B cell (primary cell): Measurements from ENCODE around the gene N4BP2. TPM values are rescaled to one million over a fixed set of nuclear protein-coding genes. Genes with fewer than 3 reads are reported as not detected.

Experiments used
- ATAC-seq: fragments of 200-7000 bp; cut with Tn5 transposase; one replicate; pipeline ENCODE4 v1.10.0; 2021; ENCODE audit warnings: low read depth, mild to moderate bottlenecking, moderate number of reproducible peaks, moderate library complexity
- CTCF ChIA-PET: fragments of 350-600 bp; sonication (Branson Sonifier 250); formaldehyde crosslinking; loops from one replicate; lab custom pipeline; 2021; ENCODE audit warnings: antibody characterized with exemption, inconsistent platforms; lab: Charles Lee
- POLR2A ChIA-PET: fragments of 350-600 bp; sonication (Branson Sonifier 250); formaldehyde crosslinking; loops from one replicate; lab custom pipeline; 2021; ENCODE audit warnings: antibody characterized with exemption; lab: Charles Lee
- DNase-seq: peaks from one replicate; pipeline ENCODE4 v3.0.0; 2013
- H2AFZ ChIP-seq: 2 replicates; pipeline ENCODE4 v1.6.1; 2012; ENCODE audit warnings: mild to moderate bottlenecking, low read depth, low read length; ENCODE audit not compliant: insufficient read depth, poor library complexity, severe bottlenecking
- H3K27ac ChIP-seq, 2 donors: 1 replicate in 1 of 2; 2 replicates in 1 of 2; pipeline ENCODE4 v1.5.1; 2012 to 2013; ENCODE audit warnings: low read length in 2 of 2, mild to moderate bottlenecking in 2 of 2, moderate library complexity in 1 of 2
- H3K27me3 ChIP-seq, 4 experiments: fragments of 200-600 bp in 1 of 4; sonication (generic) in 1 of 4; replicated peaks in 1 of 4; 1 replicate in 2 of 4; 2 replicates in 2 of 4; pipeline versions ENCODE4 v1.6.1 to v1.7.0; 2013 to 2016; ENCODE audit warnings: low read length in 3 of 4, mild to moderate bottlenecking in 2 of 4, mixed read lengths in 1 of 4, moderate library complexity in 1 of 4; ENCODE audit not compliant: insufficient read depth in 4 of 4, control insufficient read depth in 3 of 4; ENCODE audit errors: control extremely low read depth in 1 of 4
- H3K36me3 ChIP-seq, 2 experiments: replicated peaks in 1 of 2; 1 replicate in 1 of 2; 2 replicates in 1 of 2; pipeline versions ENCODE4 v1.6.1 to v1.7.1; 2013; ENCODE audit warnings: low read length in 1 of 2; ENCODE audit not compliant: insufficient read depth in 2 of 2, control insufficient read depth in 1 of 2; ENCODE audit errors: control extremely low read depth in 1 of 2, extremely low read depth in 1 of 2
- H3K4me1 ChIP-seq, 2 donors: fragments of 200-600 bp in 1 of 2; sonication (generic) in 1 of 2; 1 replicate in 1 of 2; 2 replicates in 1 of 2; pipeline versions ENCODE4 v1.5.1 to v1.6.1; 2013 to 2017; ENCODE audit warnings: low read length in 2 of 2; ENCODE audit not compliant: control insufficient read depth in 2 of 2, insufficient read depth in 2 of 2
- H3K4me2 ChIP-seq: replicated peaks from 2 replicates; pipeline ENCODE3; 2012; ENCODE audit warnings: mild to moderate bottlenecking, low read depth, low read length; ENCODE audit not compliant: poor library complexity, severe bottlenecking
- H3K4me3 ChIP-seq, 5 experiments: fragments of 200-600 bp in 1 of 5; sonication (generic) in 1 of 5; 1 replicate in 3 of 5; 2 replicates in 2 of 5; pipeline versions ENCODE4 v1.5.1 to v1.7.0; 2011 to 2016; ENCODE audit warnings: low read length in 4 of 5, mild to moderate bottlenecking in 4 of 5, low read depth in 2 of 5, control low read depth in 1 of 5, moderate library complexity in 1 of 5; ENCODE audit not compliant: insufficient read depth in 1 of 5; ENCODE audit errors: control extremely low read depth in 1 of 5, extremely low read depth in 1 of 5
- H3K79me2 ChIP-seq: fragments of 200-600 bp; sonication (generic); one replicate; pipeline ENCODE4 v1.6.0; 2016; ENCODE audit warnings: low read length; ENCODE audit not compliant: control insufficient read depth, insufficient read depth
- H3K9ac ChIP-seq: fragments of 200-600 bp; sonication (generic); 2 replicates; pipeline ENCODE4 v1.6.1; 2017; ENCODE audit warnings: mild to moderate bottlenecking, low read length, moderate library complexity
- H3K9me3 ChIP-seq, 3 donors: one replicate each; pipeline versions ENCODE4 v1.6.1 to v1.7.1; 2013; ENCODE audit warnings: low read length in 2 of 3; ENCODE audit not compliant: control insufficient read depth in 2 of 3, insufficient read depth in 1 of 3; ENCODE audit errors: control extremely low read depth in 1 of 3
- H4K20me1 ChIP-seq: 2 replicates; pipeline ENCODE4 v1.6.0; 2012; ENCODE audit warnings: mild to moderate bottlenecking, low read length; ENCODE audit not compliant: insufficient read depth, control insufficient read depth, poor library complexity, severe bottlenecking
- H3K27ac Mint-ChIP-seq: one replicate; pipeline ENCODE4 v1.8.0; 2021; ENCODE audit warnings: mixed read lengths
- H3K27me3 Mint-ChIP-seq: one replicate; pipeline ENCODE4 v1.8.0; 2021; ENCODE audit warnings: mixed read lengths
- H3K4me1 Mint-ChIP-seq: one replicate; pipeline ENCODE4 v1.8.0; 2021; ENCODE audit warnings: mixed read lengths
- H3K4me3 Mint-ChIP-seq: one replicate; pipeline ENCODE4 v1.8.0; 2021; ENCODE audit warnings: mixed read lengths
- H3K9me3 Mint-ChIP-seq: one replicate; pipeline ENCODE4 v1.8.0; 2022; ENCODE audit warnings: mixed read lengths; ENCODE audit not compliant: insufficient read depth
- CTCF ChIP-seq: fragments of 200-600 bp; IDR thresholded peaks from one replicate; pipeline ENCODE4 v1.8.0; 2022; ENCODE audit warnings: antibody characterized with exemption, mild to moderate bottlenecking
- EZH2 ChIP-seq: IDR thresholded peaks from 2 replicates; pipeline ENCODE4 v1.6.1; 2012; ENCODE audit warnings: borderline replicate concordance, low read depth, mild to moderate bottlenecking, moderate library complexity, low read length; ENCODE audit not compliant: insufficient read depth, poor library complexity, severe bottlenecking
- WGBS: methylation state at CpG from one replicate; pipeline ENCODE4 v1.1.5; 2013; ENCODE audit warnings: missing lambda C conversion rate; ENCODE audit not compliant: insufficient coverage; 5-methylcytosine and 5-hydroxymethylcytosine counted together
- intact Hi-C: fragments of 100-400 bp; cut with micrococcal nuclease; formaldehyde crosslinking; loops from one replicate; pipeline ENCODE4 v1.10.0; 2022
- polyA plus RNA-seq: library from polyadenylated mRNA; depleted of rRNA; stranded (reverse); fragments of >200 nt; gene quantifications from 2 replicates; pipeline ENCODE4 v1.2.3, GENCODE V29; 2012
- total RNA-seq, 2 donors: library from RNA; stranded (reverse); fragments of 120-200 nt in 1 of 2; gene quantifications; 1 replicate in 1 of 2; 2 replicates in 1 of 2; pipeline versions ENCODE4 v1.2.3 to v1.2.4, GENCODE V29; 2013 to 2022

N4BP2 gene
- total and polyA plus RNA-seq, 2 donors (not counting 1 experiment from before 2014, with no cell fraction given), result 2.4 to 12.8 TPM

DNA sequence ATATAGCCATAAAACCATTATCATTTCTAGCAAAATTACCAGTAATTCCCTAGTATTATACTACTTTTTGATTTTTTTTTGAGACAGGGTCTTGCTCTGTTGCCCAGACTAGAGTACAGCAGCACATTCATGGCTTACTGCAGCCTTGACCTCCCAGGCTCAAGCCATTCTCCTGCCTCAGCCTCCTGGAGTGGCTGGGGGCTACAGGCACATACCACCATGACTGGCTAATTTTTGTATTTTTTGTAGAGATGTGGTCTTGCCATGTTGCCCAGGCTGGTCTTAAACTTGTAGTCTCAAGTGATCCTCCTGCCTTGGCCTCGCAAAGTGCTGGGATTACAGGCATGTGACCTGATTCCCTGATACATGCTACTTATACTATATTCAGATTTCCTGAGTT lies 13.7 kb downstream of the N4BP2 start:
- ATAC-seq (no peak), DNase-seq (no peak)
- WGBS, result no CpG with 5 or more reads among the region's 1 CpG
- Histone ChIP-seq H3K9me3 (no peaks in the 10 kb centered on the region), H3K4me1 (no peaks in the 10 kb centered on the region), H3K9ac (no peak overlapping the region), H3K36me3 (peaks cover 0 to 5% of the 10 kb centered on the region in 2 experiments), H3K79me2 (peaks cover 53% of the 10 kb centered on the region), H3K4me2 (no peak overlapping the region), H3K27ac (no peak overlapping the region), H3K4me3 (no peak overlapping the region), H2AFZ (no peak overlapping the region), H3K27me3 (no peaks in the 10 kb centered on the region), H4K20me1 (no peaks in the 10 kb centered on the region)
- Mint-ChIP-seq H3K4me3 (no peak overlapping the region), H3K9me3 (no peaks in the 10 kb centered on the region), H3K27me3 (no peaks in the 10 kb centered on the region), H3K4me1 (peaks cover 4% of the 10 kb centered on the region), H3K27ac (no peak overlapping the region)
- intact Hi-C loops, result no loop called here
- POLR2A ChIA-PET, result no interaction called here
- CTCF ChIA-PET, result no interaction called here
- TF ChIP-seq EZH2 (no peak), CTCF (no peak)

DNA sequence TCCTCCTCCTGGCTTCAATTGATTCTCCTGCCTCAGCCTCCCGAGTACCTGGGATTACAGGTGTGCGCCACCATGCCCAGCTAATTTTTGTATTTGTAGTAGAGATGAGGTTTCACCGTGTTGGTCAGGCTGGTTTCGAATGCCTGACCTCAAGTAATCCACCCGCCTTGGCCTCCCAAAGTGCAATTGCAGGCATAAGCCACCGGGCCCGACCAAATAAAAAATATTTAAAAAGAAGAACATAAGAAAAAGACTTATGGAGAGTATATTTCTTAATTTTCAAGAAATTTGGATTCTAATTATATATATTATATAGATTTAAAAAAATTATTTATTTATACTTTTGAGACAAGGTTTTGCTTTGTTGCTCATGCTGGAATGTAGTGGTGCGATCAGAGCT lies 29.8 kb downstream of the N4BP2 start:
- Histone ChIP-seq H3K9ac (no peak overlapping the region), H4K20me1 (no peaks in the 10 kb centered on the region), H3K9me3 (peaks cover 0 to 3% (median 0%) of the 10 kb centered on the region in 3 donors), H3K4me1 (no peaks in the 10 kb centered on the region), H3K27me3 (no peaks in the 10 kb centered on the region), H3K79me2 (no peaks in the 10 kb centered on the region), H3K27ac (no peak overlapping the region), H3K4me2 (no peak overlapping the region), H2AFZ (no peak overlapping the region), H3K36me3 (peaks cover 0 to 3% of the 10 kb centered on the region in 2 experiments), H3K4me3 (no peak overlapping the region)
- no peak overlapping the region for H3K27ac Mint-ChIP-seq
- 100% methylated on average over 2 of the region's 8 CpGs for WGBS
- H3K4me3 Mint-ChIP-seq, result no peak overlapping the region
- ChIA-PET CTCF (interaction anchor here (0.6 kb wide), 1 partner anchor 390 kb away, joined by 3 read pairs; no protein-coding TSS in a partner anchor), POLR2A (no interaction called here)
- no peak for ATAC-seq
- no peaks in the 10 kb centered on the region for H3K4me1 Mint-ChIP-seq
- DNase-seq, result no peak
- intact Hi-C loops, result no loop called here
- H3K27me3 Mint-ChIP-seq, result no peaks in the 10 kb centered on the region
- H3K9me3 Mint-ChIP-seq, result no peaks in the 10 kb centered on the region
- no peak for TF ChIP-seq CTCF
- TF ChIP-seq EZH2, result no peak
